WTC11 (cell line): ENCODE measurements around the gene SPDYA. TPM values are rescaled to one million over a fixed set of nuclear protein-coding genes. Genes with fewer than 3 reads are reported as not detected.

Experiments
- ATAC-seq: fragments of 200-7000 bp; cut with Tn5 transposase; 2 replicates; pipeline ENCODE4 v1.10.0; 2021; ENCODE audit warnings: mild to moderate bottlenecking, moderate library complexity
- CTCF ChIA-PET: fragments of 300-600 bp; sonication (Branson Sonifier 250); formaldehyde crosslinking; loops from one replicate; lab custom pipeline; 2021; ENCODE audit warnings: antibody characterized with exemption; lab: Charles Lee
- POLR2A ChIA-PET: fragments of 350-600 bp; sonication (Branson Sonifier 250); formaldehyde crosslinking; loops from one replicate; lab custom pipeline; 2021; ENCODE audit warnings: antibody characterized with exemption; lab: Charles Lee
- DNase-seq: peaks from one replicate; pipeline ENCODE4 v3.0.0; 2021; ENCODE audit warnings: low spot score
- H3K27ac Mint-ChIP-seq: 2 replicates; pipeline ENCODE4 v1.8.0; 2021; ENCODE audit warnings: mixed read lengths
- H3K27me3 Mint-ChIP-seq: 2 replicates; pipeline ENCODE4 v1.8.0; 2021; ENCODE audit warnings: low read depth, mild to moderate bottlenecking, moderate library complexity, mixed read lengths
- H3K36me3 Mint-ChIP-seq: 2 replicates; pipeline ENCODE4 v1.8.0; 2021; ENCODE audit warnings: mixed read lengths
- H3K4me1 Mint-ChIP-seq: 2 replicates; pipeline ENCODE4 v1.8.0; 2022; ENCODE audit warnings: mixed read lengths
- H3K4me3 Mint-ChIP-seq: 2 replicates; pipeline ENCODE4 v1.8.0; 2021; ENCODE audit warnings: mild to moderate bottlenecking, moderate library complexity, mixed read lengths
- H3K9me3 Mint-ChIP-seq: 2 replicates; pipeline ENCODE4 v1.8.0; 2021; ENCODE audit warnings: mixed read lengths
- AR ChIP-seq: fragments of 250-450 bp; sonication (Bioruptor Pico); IDR thresholded peaks from 2 replicates; pipeline ENCODE4 v1.9.0; 2021; ENCODE audit warnings: mild to moderate bottlenecking
- ATF3 ChIP-seq: sonication (generic); formaldehyde crosslinking; conservative IDR thresholded peaks from 2 replicates; pipeline ENCODE4 v1.8.1; 2022; ENCODE audit warnings: mild to moderate bottlenecking, missing genetic modification reagents
- CREB1 ChIP-seq: sonication (generic); formaldehyde crosslinking; IDR thresholded peaks from 2 replicates; pipeline ENCODE4 v1.8.0; 2023; ENCODE audit warnings: mild to moderate bottlenecking, missing genetic modification reagents
- EMX1 ChIP-seq: fragments of 250-450 bp; sonication (Bioruptor Pico); IDR thresholded peaks from 2 replicates; pipeline ENCODE4 v1.8.0; 2021; ENCODE audit warnings: mild to moderate bottlenecking
- GRHL2 ChIP-seq: fragments of 250-450 bp; sonication (Bioruptor Pico); IDR thresholded peaks from 2 replicates; pipeline ENCODE4 v1.8.0; 2022; ENCODE audit warnings: mild to moderate bottlenecking, moderate library complexity; ENCODE audit not compliant: insufficient replicate concordance, severe bottlenecking
- IRF1 ChIP-seq: sonication (generic); formaldehyde crosslinking; IDR thresholded peaks from 2 replicates; pipeline ENCODE4 v1.8.0; 2023; ENCODE audit warnings: missing genetic modification reagents
- NFATC4 ChIP-seq: fragments of 250-450 bp; sonication (Bioruptor Pico); IDR thresholded peaks from 2 replicates; pipeline ENCODE4 v1.9.0; 2021; ENCODE audit warnings: mild to moderate bottlenecking
- NR2C2 ChIP-seq: sonication (generic); formaldehyde crosslinking; IDR thresholded peaks from 2 replicates; pipeline ENCODE4 v1.8.0; 2022; ENCODE audit warnings: mild to moderate bottlenecking, missing genetic modification reagents
- PREB ChIP-seq: sonication (generic); formaldehyde crosslinking; IDR thresholded peaks from 2 replicates; pipeline ENCODE4 v1.8.1; 2022; ENCODE audit warnings: mild to moderate bottlenecking, missing genetic modification reagents, moderate library complexity, borderline replicate concordance
- PRRX2 ChIP-seq: fragments of 250-450 bp; sonication (Bioruptor Pico); IDR thresholded peaks from 2 replicates; pipeline ENCODE4 v1.8.0; 2021; ENCODE audit warnings: mild to moderate bottlenecking
- SOX15 ChIP-seq: fragments of 250-450 bp; sonication (Bioruptor Pico); IDR thresholded peaks from 2 replicates; pipeline ENCODE4 v1.9.0; 2021; ENCODE audit warnings: mild to moderate bottlenecking
- STAT6 ChIP-seq: sonication (generic); formaldehyde crosslinking; conservative IDR thresholded peaks from 2 replicates; pipeline ENCODE4 v1.8.1; 2023; ENCODE audit warnings: mild to moderate bottlenecking, low read depth, missing genetic modification reagents, moderate library complexity
- USF2 ChIP-seq: sonication (generic); formaldehyde crosslinking; IDR thresholded peaks from 2 replicates; pipeline ENCODE4 v1.8.1; 2023; ENCODE audit warnings: mild to moderate bottlenecking, missing genetic modification reagents, moderate library complexity
- ZNF396 ChIP-seq: fragments of 250-450 bp; sonication (Bioruptor Pico); IDR thresholded peaks from 2 replicates; pipeline ENCODE4 v1.8.0; 2021; ENCODE audit warnings: mild to moderate bottlenecking, moderate library complexity, borderline replicate concordance
- ZNF512 ChIP-seq: sonication (generic); formaldehyde crosslinking; IDR thresholded peaks from 2 replicates; pipeline ENCODE4 v1.8.1; 2022; ENCODE audit warnings: missing genetic modification reagents, borderline replicate concordance
- ZNF532 ChIP-seq: fragments of 250-450 bp; sonication (Bioruptor Pico); IDR thresholded peaks from 2 replicates; pipeline ENCODE4 v1.9.0; 2021; ENCODE audit warnings: mild to moderate bottlenecking, borderline replicate concordance
- total RNA-seq: library from RNA; stranded (reverse); gene quantifications from 3 replicates; pipeline ENCODE4 v1.2.3, GENCODE V29; 2021

SPDYA gene
- total RNA-seq, 1 experiment from 2014 or later, result 0.61 TPM

- TF ChIP-seq STAT6 (CRISPR knock-in tag) (no peak), USF2 (no peak), GRHL2 (CRISPR knock-in tag) (no peak), PREB (CRISPR knock-in tag) (no peak), PRRX2 (no peak), AR (CRISPR knock-in tag) (no peak), ATF3 (CRISPR knock-in tag) (no peak), SOX15 (CRISPR knock-in tag) (no peak), IRF1 (CRISPR knock-in tag) (no peak), EMX1 (no peak), ZNF532 (CRISPR knock-in tag) (no peak), ZNF396 (CRISPR knock-in tag) (no peak), CREB1 (CRISPR knock-in tag) (no peak), ZNF512 (CRISPR knock-in tag) (no peak), NR2C2 (CRISPR knock-in tag) (no peak), NFATC4 (CRISPR knock-in tag) (no peak)
- TF ChIP-seq, all 79 proteins: peak for 0
- DNase-seq, result no peak
- Mint-ChIP-seq H3K4me1 (no peaks in the 10 kb centered on the region), H3K27ac (peak overlapping the region; percentile 72; the same call in 1 of the 2 replicates), H3K27me3 (no peaks in the 10 kb centered on the region), H3K9me3 (peaks cover 4% of the 10 kb centered on the region), H3K4me3 (no peak overlapping the region), H3K36me3 (peaks cover 41% of the 10 kb centered on the region)
- CTCF ChIA-PET, result no interaction called here
- POLR2A ChIA-PET, result no interaction called here
- ATAC-seq, result no peak
Measured at GRCh38 chr2:28802975-28803429, 7.6 kb upstream of the SPDYA start.
